ENCODE results near the gene SNX24. TPM values are rescaled to one million over a fixed set of nuclear protein-coding genes. Genes with fewer than 3 reads are reported as not detected.

Gene SNX24
- polyA plus RNA-seq, 1 donor: 12.0 TPM

DNA sequence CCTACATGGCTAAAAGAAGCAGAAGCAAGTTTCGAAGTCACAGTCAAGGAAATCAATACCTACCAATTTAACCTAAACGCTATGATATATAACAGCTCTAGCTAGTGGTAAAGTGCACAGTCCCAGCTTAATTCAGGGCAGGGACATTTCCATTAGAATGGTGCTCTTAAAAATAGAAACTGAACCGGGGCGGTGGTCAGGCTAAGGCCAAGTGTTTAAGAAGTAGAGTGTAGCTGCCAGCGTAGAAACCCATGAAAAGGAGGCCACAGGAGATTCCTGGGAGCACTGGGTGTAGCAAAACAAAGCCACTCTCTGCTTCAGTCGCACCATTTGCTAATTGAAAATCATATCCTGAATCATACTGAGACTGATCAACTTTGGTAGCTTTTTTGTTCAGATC lies 162.3 kb downstream of the SNX24 start:
- DNase-seq (ENCODE audit: low read depth): no peak

DNA sequence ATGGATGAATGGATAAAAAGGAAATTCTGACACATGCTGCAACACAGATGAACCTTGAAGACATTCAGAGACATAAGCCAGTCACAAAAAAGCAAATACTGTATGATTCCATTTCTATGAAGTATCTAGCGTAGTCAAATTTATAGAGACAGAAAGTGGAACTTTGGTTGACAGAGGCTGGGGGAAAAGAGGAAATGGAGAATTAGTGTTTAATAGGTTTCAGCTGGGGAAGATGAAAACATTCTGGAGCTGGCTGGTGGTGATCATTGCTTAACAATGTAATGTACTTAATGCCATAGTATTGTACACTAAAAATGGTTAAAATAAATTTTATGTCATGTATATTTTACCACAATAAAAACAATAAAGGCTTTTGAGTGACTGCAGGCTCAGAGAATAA lies 166.9 kb downstream of the SNX24 start:
- DNase-seq (ENCODE audit: low read depth): no peak

DNA sequence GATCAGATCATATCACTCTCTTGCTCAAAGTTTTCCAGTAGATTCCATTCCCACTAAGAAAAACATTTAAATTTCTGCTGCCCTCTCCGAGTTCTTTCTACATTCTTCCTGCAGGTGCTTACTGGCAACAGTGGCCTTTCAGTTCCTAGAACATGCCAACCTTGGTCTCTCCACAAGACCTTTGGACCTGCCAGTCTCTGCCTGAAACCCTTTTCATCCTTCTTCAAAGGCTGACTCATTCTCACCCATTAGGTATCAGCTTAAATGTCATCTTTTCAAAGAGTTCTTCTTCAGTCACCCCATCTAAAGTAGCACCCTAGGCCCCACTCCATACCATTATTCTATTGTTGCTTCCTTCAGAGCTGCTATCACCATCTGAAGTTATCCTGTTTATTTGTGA lies 169.3 kb downstream of the SNX24 start:
- no peak for DNase-seq (ENCODE audit: low read depth)

DNA sequence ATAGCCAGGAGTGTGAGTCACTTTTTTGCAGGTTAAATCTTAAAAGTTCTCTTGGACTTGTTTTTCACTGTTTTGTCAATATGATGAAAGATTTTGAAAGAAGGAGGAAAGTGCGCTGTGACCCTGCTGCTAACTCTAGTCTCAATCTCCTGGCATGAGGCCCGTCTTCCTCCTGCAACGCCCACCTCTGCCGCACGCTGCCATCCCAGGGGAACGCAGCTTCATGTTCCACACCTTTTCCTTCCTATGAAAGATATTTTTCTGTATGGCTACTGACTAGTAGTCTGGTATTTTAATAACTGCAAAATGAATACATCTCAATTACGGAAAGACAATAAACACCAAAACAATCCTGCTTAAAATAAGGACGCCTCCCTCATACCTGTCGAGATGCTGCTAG lies 182.8 kb downstream of the SNX24 start:
- no peak for DNase-seq (ENCODE audit: low read depth)

DNA sequence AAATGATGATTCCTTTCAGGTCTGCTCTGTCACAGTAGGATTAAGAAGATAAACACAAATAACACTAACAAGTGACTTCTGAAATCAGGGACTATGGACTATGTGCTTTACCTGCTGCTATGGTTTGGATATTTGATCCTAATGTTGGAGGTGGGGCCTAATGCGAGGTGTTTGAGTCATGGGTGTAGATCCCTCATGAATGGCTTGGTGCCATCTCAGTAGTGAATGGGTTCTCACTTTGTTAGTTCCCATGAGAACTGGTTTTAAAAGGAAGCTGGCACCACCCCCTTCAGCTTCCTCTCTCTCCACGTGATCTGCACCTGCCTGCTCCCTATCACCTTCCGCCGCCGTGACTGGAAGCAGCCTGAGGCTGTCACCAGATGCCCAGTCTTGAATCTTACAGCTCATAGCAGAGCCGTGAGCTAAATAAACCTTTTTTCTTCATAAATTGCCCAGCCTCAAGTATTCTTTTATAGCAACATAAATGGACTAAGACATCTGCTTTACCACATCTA lies 187.8 kb downstream of the SNX24 start:
- DNase-seq (ENCODE audit: low read depth): no peak

DNA sequence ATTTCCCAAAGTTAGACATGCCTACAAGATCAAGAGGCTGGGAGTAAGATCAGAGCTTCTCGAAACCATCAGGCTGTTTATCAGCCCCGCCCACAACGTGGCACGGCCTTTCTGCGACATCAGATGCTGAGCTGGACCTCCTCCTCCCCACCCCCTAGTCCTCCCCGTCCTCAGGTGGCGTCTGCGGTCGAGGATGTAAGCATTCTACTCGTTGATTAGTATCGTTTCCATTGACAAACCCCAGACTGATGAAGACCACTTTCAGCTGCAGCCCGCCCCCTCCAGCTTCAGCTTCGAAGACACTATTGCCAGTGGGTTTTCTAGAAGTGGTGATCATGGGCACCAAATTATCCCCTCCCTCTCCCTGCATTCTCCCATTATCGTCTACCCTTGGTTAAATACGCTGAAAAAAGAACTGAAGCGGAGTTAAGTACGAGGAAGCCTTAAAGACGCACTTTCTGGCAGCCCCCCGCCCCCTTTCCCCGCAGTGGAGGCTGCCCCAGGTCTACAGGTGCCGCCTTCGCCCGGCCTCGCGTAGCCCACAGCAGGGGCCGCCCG lies 190.0 kb downstream of the SNX24 start:
- DNase-seq (ENCODE audit: low read depth): no peak

DNA sequence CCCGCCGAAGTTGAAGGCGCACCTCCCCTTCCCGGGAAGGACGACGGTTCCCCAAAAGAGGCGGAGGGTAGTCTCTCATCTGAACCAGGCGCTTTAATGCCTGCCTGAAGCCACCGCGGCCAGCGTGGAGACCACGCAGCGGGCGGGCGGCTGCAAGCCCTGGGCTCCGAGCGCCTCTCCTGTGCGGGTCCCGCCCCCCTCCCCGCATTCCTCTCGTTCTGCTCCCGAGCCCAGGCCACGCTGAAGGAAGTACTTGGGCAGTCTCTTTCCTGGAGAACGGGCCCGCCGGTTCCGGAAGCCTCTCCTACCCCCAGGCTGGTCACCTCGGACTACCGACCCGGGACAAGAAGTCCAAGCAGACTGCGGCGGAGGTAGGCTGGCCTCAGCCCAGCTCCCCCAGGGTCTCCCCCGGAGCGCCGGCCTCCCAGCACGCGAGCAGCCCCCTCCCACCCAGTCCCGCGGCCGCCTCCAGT lies 190.5 kb downstream of the SNX24 start:
- DNase-seq (ENCODE audit: low read depth): no peak

DNA sequence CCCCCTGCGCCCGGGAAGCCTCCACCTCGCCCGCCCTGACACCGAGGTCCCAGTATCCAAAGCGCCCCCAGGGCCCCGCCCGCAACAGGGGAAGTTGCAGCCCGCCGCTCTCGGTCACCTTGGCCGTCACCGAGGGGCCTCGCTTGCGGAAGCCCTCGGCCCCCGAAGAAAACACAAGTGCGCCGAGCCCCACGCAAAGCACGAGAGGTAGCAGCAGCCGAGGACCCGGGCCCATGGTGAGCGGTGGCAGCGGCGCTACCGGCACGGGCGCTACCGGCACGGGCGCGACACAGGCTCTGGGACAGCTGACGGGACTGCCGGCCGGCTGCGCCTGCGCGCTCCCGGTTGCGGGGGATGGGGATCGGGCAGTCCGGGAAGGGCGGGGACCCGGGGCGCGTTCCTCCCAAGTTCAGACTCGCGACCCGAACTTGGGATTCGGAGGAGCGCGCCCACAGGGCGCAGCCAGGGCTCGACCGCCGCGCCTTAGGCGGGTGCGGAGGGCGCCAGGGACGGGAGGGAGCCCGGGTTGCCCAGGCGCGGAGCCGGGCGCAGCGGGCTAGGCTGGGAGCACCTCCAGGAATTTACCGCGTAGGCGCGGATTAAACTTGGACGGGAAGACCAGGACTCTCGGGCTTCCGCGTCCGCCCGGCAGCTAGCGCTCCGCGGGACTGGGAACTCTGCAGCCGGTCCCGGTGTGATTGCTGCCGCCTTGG lies 191.1 kb downstream of the SNX24 start, which contains the start of gene PPIC:
Gene PPIC (minus strand): TSS at position 335 of the 713 bp plus-strand sequence. CDS start 100 bp downstream, at position 235.
- DNase-seq (ENCODE audit: low read depth): peak; percentile 38

DNA sequence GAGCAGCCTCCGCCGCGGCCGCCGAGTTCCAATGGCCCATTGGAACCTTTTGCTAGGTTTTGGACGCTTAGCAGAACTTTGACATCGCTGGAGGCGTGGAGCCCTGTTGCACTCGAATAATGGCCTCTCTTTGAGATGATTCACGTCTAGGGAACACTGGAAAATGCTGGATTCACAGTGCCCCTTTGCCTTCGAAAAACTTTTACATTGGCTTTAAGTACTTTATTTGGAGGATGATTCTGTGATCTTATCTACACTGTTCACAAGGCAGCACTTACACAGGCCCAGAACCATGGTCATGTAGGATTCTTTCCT lies 191.6 kb downstream of the SNX24 start:
- no peak for DNase-seq (ENCODE audit: low read depth)

DNA sequence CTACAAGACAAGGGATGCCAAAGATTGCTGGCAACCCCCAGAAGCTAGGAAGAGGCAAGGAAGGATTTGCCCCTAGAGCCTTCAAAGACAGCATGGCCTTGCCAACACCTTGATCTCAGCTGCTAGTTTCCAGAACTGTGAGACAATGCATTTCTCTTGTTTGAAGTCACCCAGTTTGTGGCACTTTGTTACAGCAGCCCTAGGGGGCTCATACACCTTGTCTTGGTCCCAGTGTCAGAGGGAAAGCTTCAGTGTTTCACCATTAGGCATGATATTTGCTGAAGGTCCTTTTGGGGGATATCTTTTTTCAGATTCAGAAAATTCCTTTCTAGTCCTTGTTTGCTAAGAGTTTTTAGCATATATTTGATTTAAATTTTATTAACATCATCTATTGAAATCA lies 194.3 kb downstream of the SNX24 start:
- no peak for DNase-seq (ENCODE audit: low read depth)

DNA sequence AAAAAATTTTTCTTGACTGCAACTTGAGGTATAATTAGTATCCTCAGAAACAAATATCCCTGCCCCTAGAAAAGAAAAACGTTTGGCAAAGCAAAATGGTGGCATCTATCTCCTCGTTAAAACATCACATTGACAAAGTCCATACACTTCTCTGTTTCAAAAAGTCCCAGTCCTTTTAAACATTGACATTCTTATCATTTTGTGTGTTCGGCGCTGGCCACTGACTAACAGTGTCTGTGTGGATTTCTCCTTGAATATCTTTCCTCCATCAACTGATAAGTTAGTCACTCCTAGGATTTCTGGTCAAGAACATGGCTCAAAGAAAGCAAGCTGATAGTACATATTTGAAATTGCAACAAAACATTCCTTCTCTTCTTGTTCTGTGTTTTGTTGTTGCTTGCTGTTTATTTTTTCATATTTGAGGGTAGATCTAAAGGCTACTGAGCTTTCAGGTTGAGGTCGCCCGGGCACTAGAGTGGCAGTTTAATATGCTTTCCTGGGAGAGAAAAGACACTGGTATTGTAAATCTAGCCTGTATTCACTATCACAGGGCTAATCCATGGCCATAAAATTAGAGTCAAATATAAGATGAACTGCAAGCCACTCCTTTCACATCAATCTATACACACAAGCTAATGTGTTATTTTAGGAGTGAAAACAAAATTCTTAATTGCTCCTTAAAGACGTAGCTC lies 199.7 kb downstream of the SNX24 start:
- no peak for DNase-seq (ENCODE audit: low read depth)

DNA sequence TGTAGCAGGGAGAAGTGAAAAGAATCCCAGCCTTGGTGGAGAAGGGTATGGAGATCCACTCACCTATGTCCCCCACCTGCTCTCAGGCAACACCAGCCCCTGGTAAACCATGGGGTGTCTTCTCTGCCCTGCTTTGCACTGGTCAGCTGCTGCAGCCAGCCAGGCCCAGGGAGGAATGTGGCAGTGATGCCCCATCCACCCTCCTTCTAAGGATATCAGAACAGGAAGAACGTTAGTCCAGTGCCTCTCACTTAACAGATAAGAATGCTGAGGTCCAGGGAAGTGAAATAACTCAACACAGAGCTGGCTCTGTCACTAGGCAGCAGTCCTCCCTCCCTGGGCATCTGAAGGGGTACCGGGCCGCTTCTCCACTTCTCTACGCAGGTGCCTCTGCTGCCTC lies 200.8 kb downstream of the SNX24 start:
- DNase-seq (ENCODE audit: low read depth): no peak

DNA sequence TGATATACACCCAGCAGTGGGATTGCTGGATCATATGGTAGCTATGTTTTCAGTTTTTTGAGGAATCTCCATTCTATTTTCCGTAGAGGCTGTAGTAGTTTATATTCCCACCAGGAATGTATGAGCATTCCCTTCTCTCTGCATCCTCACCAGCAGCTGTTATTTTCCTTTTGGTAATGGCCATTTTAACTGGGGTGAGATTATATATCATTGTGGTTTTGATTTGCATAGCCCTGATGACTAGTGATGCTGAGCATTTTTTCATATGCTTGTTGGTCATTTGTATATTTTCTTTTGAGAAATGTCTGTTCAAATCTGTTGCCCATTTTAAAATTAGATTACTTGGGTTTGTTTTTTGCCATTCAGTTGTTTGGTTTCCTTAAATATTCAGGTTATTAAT lies 202.3 kb downstream of the SNX24 start:
- DNase-seq (ENCODE audit: low read depth): no peak

DNA sequence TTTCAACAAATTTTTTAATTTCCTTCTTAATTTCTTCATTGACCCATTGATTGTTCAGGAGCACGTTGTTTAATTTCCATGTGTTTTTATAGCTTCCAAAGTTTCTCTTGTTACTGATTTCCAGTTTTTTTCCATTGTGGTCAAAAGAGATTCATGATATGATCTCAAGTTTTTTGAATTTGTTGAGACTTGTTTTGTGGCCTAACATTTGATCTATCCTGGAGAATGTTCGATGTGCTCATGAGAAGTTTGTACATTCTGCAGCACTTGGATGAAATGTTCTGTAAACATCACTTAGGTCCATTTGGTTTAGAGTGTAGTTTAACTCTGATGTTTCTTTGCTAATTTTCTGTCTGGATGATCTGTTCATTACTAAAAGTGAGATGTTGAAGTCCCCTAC lies 205.8 kb downstream of the SNX24 start:
- DNase-seq (ENCODE audit: low read depth): no peak

Other genes starting within 250 kb of the SNX24 start
- gene SNX2, start 70.5 kb upstream of the SNX24 start, polyA plus RNA-seq (ENCODE audit: insufficient read length): 44.7 TPM
- 28.0 TPM for gene PPIC, start 191.1 kb downstream of the SNX24 start, polyA plus RNA-seq (ENCODE audit: insufficient read length)
- gene PRDM6, start 243.6 kb downstream of the SNX24 start, polyA plus RNA-seq (ENCODE audit: insufficient read length): 0.81 TPM